H1 (cell line): ENCODE data around the gene IGFBP4. TPM values are rescaled to one million over a fixed set of nuclear protein-coding genes. Genes with fewer than 3 reads are reported as not detected.

Experiments
- CTCF ChIA-PET: fragments of 300-600 bp; sonication (Branson Sonifier 250); formaldehyde crosslinking; loops from one replicate; lab custom pipeline; 2021; ENCODE audit not compliant: partially characterized antibody; lab: Charles Lee
- POLR2A ChIA-PET: fragments of 300-600 bp; sonication (Branson Sonifier 250); formaldehyde crosslinking; loops from one replicate; lab custom pipeline; 2021; ENCODE audit warnings: inconsistent platforms; ENCODE audit not compliant: partially characterized antibody; lab: Charles Lee
- DNase-seq, 2 experiments: peaks; one replicate each; pipeline versions ENCODE4 v3.0.0 to v3.0.0-alpha.2; 2010 to 2022; ENCODE audit warnings: low spot score in 2 of 2, low read depth in 1 of 2, mixed read lengths in 1 of 2
- FAIRE-seq: peaks from 2 replicates; lab custom pipeline; 2011; peaks lifted over from hg19 to GRCh38; lab: Jason Lieb, UNC
- H2AFZ ChIP-seq: 2 replicates; pipeline ENCODE4 v1.8.1; 2012; ENCODE audit warnings: low read length, inconsistent platforms
- H2AK5ac ChIP-seq: 2 replicates; pipeline ENCODE4 v1.6.1; 2013; ENCODE audit warnings: low read depth, low read length
- H2BK120ac ChIP-seq: replicated peaks from 2 replicates; pipeline ENCODE3; 2013; ENCODE audit warnings: low read depth, low read length, inconsistent platforms
- H2BK12ac ChIP-seq: 2 replicates; pipeline ENCODE4 v1.6.1; 2013; ENCODE audit warnings: low read depth, low read length
- H2BK15ac ChIP-seq: 2 replicates; pipeline ENCODE4 v1.6.1; 2013; ENCODE audit warnings: low read length
- H2BK20ac ChIP-seq: 2 replicates; pipeline ENCODE4 v1.6.1; 2013; ENCODE audit warnings: low read length
- H2BK5ac ChIP-seq: 2 replicates; pipeline ENCODE4 v1.6.1; 2013; ENCODE audit warnings: low read depth, low read length
- H3K14ac ChIP-seq: 2 replicates; pipeline ENCODE4 v1.6.1; 2013; ENCODE audit warnings: inconsistent platforms; ENCODE audit not compliant: insufficient read length
- H3K18ac ChIP-seq: 2 replicates; pipeline ENCODE4 v1.6.1; 2013; ENCODE audit warnings: low read length; ENCODE audit errors: extremely low read depth
- H3K23ac ChIP-seq: 2 replicates; pipeline ENCODE4 v1.6.1; 2013; ENCODE audit warnings: inconsistent platforms; ENCODE audit not compliant: insufficient read length
- H3K23me2 ChIP-seq: 2 replicates; pipeline ENCODE4 v1.6.1; 2013; ENCODE audit warnings: low read depth, low read length
- H3K27ac ChIP-seq: 2 replicates; pipeline ENCODE4 v1.6.1; 2011; ENCODE audit warnings: low read depth, low read length, inconsistent platforms
- H3K27me3 ChIP-seq, 4 experiments: replicated peaks in 1 of 4; 1 replicate in 1 of 4; 2 replicates in 3 of 4; pipeline versions ENCODE4 v1.6.1 to v1.8.1; 2011 to 2013; ENCODE audit warnings: low read length in 3 of 4, mild to moderate bottlenecking in 3 of 4, inconsistent platforms in 2 of 4, mixed read lengths in 2 of 4, moderate library complexity in 1 of 4; ENCODE audit not compliant: control insufficient read depth in 3 of 4, insufficient read depth in 3 of 4; ENCODE audit errors: extremely low read depth in 1 of 4
- H3K36me3 ChIP-seq, 4 experiments: 2 replicates each; pipeline versions ENCODE4 v1.6.1 to v1.8.1; 2011 to 2013; ENCODE audit warnings: mild to moderate bottlenecking in 4 of 4, low read length in 3 of 4, moderate library complexity in 2 of 4, control low read depth in 1 of 4, inconsistent platforms in 1 of 4; ENCODE audit not compliant: insufficient read depth in 4 of 4, control insufficient read depth in 2 of 4
- H3K4ac ChIP-seq: replicated peaks from 2 replicates; pipeline ENCODE3; 2013; ENCODE audit warnings: low read length, low read depth, mixed read lengths, inconsistent platforms; ENCODE audit not compliant: insufficient read length
- H3K4me1 ChIP-seq, 4 experiments: replicated peaks in 1 of 4; 1 replicate in 1 of 4; 2 replicates in 3 of 4; pipeline versions ENCODE4 v1.6.1 to v1.8.1; 2011 to 2013; ENCODE audit warnings: low read length in 3 of 4, inconsistent platforms in 2 of 4, mixed read lengths in 1 of 4; ENCODE audit not compliant: insufficient read depth in 4 of 4, control insufficient read depth in 3 of 4
- H3K4me2 ChIP-seq, 2 experiments: 2 replicates each; pipeline versions ENCODE4 v1.6.1 to v1.8.1; 2011 to 2013; ENCODE audit warnings: low read depth in 2 of 2, low read length in 2 of 2, control low read depth in 1 of 2, inconsistent platforms in 1 of 2, mild to moderate bottlenecking in 1 of 2; ENCODE audit not compliant: insufficient read depth in 1 of 2
- H3K4me3 ChIP-seq, 4 experiments: fragments of 200-600, 300-600 bp in 1 of 4; sonication (generic), shearing (Covaris generic), sonication (Bioruptor Twin) in 1 of 4; 2 replicates each; pipeline versions ENCODE4 v1.5.1 to v1.8.1; 2011 to 2016; ENCODE audit warnings: low read length in 4 of 4, low read depth in 3 of 4, control low read depth in 2 of 4, inconsistent platforms in 2 of 4, mild to moderate bottlenecking in 2 of 4, mixed read lengths in 1 of 4, moderate library complexity in 1 of 4; ENCODE audit not compliant: insufficient read depth in 2 of 4; ENCODE audit errors: extremely low read depth in 1 of 4
- H3K56ac ChIP-seq: replicated peaks from 2 replicates; pipeline ENCODE3; 2013; ENCODE audit warnings: low read depth, mild to moderate bottlenecking, mixed read lengths, low read length, inconsistent platforms; ENCODE audit not compliant: insufficient read length
- H3K79me1 ChIP-seq: 2 replicates; pipeline ENCODE4 v1.6.1; 2013; ENCODE audit warnings: low read depth, low read length, control low read depth
- H3K79me2 ChIP-seq, 2 experiments: 2 replicates each; pipeline versions ENCODE4 v1.6.1 to v1.8.1; 2012 to 2013; ENCODE audit warnings: low read length in 2 of 2, mild to moderate bottlenecking in 2 of 2, inconsistent platforms in 1 of 2; ENCODE audit not compliant: insufficient read depth in 2 of 2, control insufficient read depth in 1 of 2
- H3K9ac ChIP-seq, 4 experiments: replicated peaks in 1 of 4; 1 replicate in 1 of 4; 2 replicates in 3 of 4; pipeline versions ENCODE4 v1.6.1 to v1.8.1; 2011 to 2013; ENCODE audit warnings: low read depth in 3 of 4, low read length in 3 of 4, control low read depth in 2 of 4, mild to moderate bottlenecking in 2 of 4, moderate library complexity in 2 of 4, inconsistent platforms in 1 of 4; ENCODE audit errors: extremely low read depth in 1 of 4
- H3K9me3 ChIP-seq, 2 experiments: 2 replicates each; pipeline versions ENCODE4 v1.6.1 to v1.8.1; 2012 to 2013; ENCODE audit warnings: mild to moderate bottlenecking in 2 of 2, moderate library complexity in 2 of 2, control low read depth in 1 of 2, inconsistent platforms in 1 of 2, low read depth in 1 of 2, low read length in 1 of 2, mixed read lengths in 1 of 2; ENCODE audit not compliant: insufficient read depth in 2 of 2
- H4K20me1 ChIP-seq, 2 experiments: replicated peaks in 1 of 2; 2 replicates each; pipeline versions ENCODE3 to v1.8.1; 2011 to 2013; ENCODE audit warnings: inconsistent platforms in 2 of 2, low read length in 2 of 2, mild to moderate bottlenecking in 1 of 2; ENCODE audit not compliant: insufficient read depth in 2 of 2, control insufficient read depth in 1 of 2
- H4K5ac ChIP-seq: 2 replicates; pipeline ENCODE4 v1.6.1; 2013; ENCODE audit warnings: low read length, low read depth, mixed read lengths, inconsistent platforms; ENCODE audit not compliant: insufficient read length
- H4K8ac ChIP-seq: 2 replicates; pipeline ENCODE4 v1.8.0; 2013; ENCODE audit warnings: mild to moderate bottlenecking, moderate library complexity, low read length, inconsistent platforms; ENCODE audit not compliant: insufficient read depth; ENCODE audit errors: extremely low read depth
- H4K91ac ChIP-seq: replicated peaks from 2 replicates; pipeline ENCODE3; 2013; ENCODE audit warnings: low read length, mixed read lengths, inconsistent platforms; ENCODE audit not compliant: insufficient read length
- CEBPB ChIP-seq: IDR thresholded peaks from 2 replicates; pipeline ENCODE4 v1.6.1; 2012; ENCODE audit warnings: low read depth, low read length
- KDM1A ChIP-seq: fragments of 200-600, 300-600 bp; sonication (generic); IDR thresholded peaks from 2 replicates; pipeline ENCODE4 v1.7.1; 2016; ENCODE audit warnings: mild to moderate bottlenecking, low read length, borderline replicate concordance
- WGBS, 2 experiments: shearing (Covaris generic) in 1 of 2; methylation state at CpG; one replicate each; pipeline versions ENCODE4 v1.1.6 to v1.1.7; 2013 to 2015; ENCODE audit warnings: low lambda C conversion rate in 2 of 2, mixed read lengths in 2 of 2, inconsistent platforms in 1 of 2, low coverage in 1 of 2, missing lambda C conversion rate in 1 of 2; ENCODE audit not compliant: insufficient replicate concordance in 2 of 2, insufficient coverage in 1 of 2, insufficient read length in 1 of 2; ENCODE audit errors: extremely low coverage in 1 of 2, missing lambda C conversion rate in 1 of 2; 5-methylcytosine and 5-hydroxymethylcytosine counted together
- polyA plus RNA-seq, 7 experiments: library from polyadenylated mRNA; depleted of rRNA in 3 of 7; stranded (reverse) in 5 of 7; unstranded in 2 of 7; fragments of >200 nt in 5 of 7; fragments of 200-250 nt in 2 of 7; gene quantifications; 1 replicate in 5 of 7; 2 replicates in 1 of 7; 4 replicates in 1 of 7; pipeline versions ENCODE4 v1.2.1 to v1.2.3, GENCODE V29; 2011 to 2013; ENCODE audit warnings: missing spikeins in 2 of 7, mixed read lengths in 2 of 7
- total RNA-seq: library from RNA; stranded (reverse); fragmentation: NEBNext Ultra II Directional; extraction: Animal tissue kit (Norgen Biotek cat#: 25700); gene quantifications from 2 replicates; pipeline ENCODE4 v1.2.1, GENCODE V29; 2021

The IGFBP4 gene
- total and polyA plus RNA-seq, 2 of the 8 experiments (the other 6 are each of a cell fraction or from before 2014, with no cell fraction given) = 85.5 to 105 TPM

- ChIA-PET POLR2A (interaction anchor here (0.5 to 2.4 kb wide), 14 partner anchors 13 to 1085 kb away, joined by 3 to 11 read pairs (median 4); partner anchors contain the start of gene IGFBP4), CTCF (interaction anchor here (0.6 to 4.7 kb wide), 15 partner anchors 11 to 297 kb away, joined by 3 to 30 read pairs (median 3); no protein-coding TSS in a partner anchor)
- Histone ChIP-seq H3K4me3 (peak overlapping the region; percentile 40 to 97 (median 77); a peak in 6 of 8 replicates), H3K56ac (no peak overlapping the region), H2BK20ac (0 out of 2 replicates have a peak overlapping the region, but pooled peaks have one; percentile 93), H2AFZ (no peak overlapping the region), H3K79me1 (no peaks in the 10 kb centered on the region), H2AK5ac (no peak overlapping the region), H3K4me2 (peak overlapping the region; percentile 67 to 83), H2BK12ac (0 out of 2 replicates have a peak overlapping the region, but pooled peaks have one; percentile 60), H3K14ac (no peak overlapping the region), H4K20me1 (peaks cover 3 to 5% of the 10 kb centered on the region in 2 experiments), H3K36me3 (peaks cover 4 to 30% (median 18%) of the 10 kb centered on the region in 4 experiments; a peak in 7 of 8 replicates), H3K23me2 (peaks cover 5% of the 10 kb centered on the region), H4K91ac (peak overlapping the region; percentile 50), H2BK120ac (no peak overlapping the region), H3K18ac (no peak overlapping the region), H4K5ac (peak overlapping the region; percentile 56), H3K9me3 (no peaks in the 10 kb centered on the region), H3K79me2 (peaks cover 0 to 31% of the 10 kb centered on the region in 2 experiments; a peak in 2 of 4 replicates), H4K8ac (peak overlapping the region; percentile 31; the same call in 1 of the 2 replicates), H3K4me1 (peaks cover 2 to 13% (median 6%) of the 10 kb centered on the region in 4 experiments), H3K9ac (no peak overlapping the region), H2BK15ac (0 out of 2 replicates have a peak overlapping the region, but pooled peaks have one; percentile 81), H3K27ac (no peak overlapping the region), H2BK5ac (peak overlapping the region; percentile 60; the same call in 1 of the 2 replicates), H3K23ac (no peak overlapping the region), H3K27me3 (no peaks in the 10 kb centered on the region), H3K4ac (no peak overlapping the region)
- WGBS, 2 experiments = 80% methylated on average over 16 of the region's 16 CpGs; no CpG with 5 or more reads in 1 of the 2 experiments
- TF ChIP-seq KDM1A (0 out of 2 replicates have a peak, but pooled peaks have one; percentile 19), CEBPB (no peak)
- DNase-seq (no peak), FAIRE-seq (no peak)
Measured at GRCh38 chr17:40418428-40418706, 24.9 kb upstream of the IGFBP4 start.
